D341Med (cell line): ENCODE data around the gene PLXNB3.

Source experiments
- DNase-seq: peaks from one replicate; pipeline ENCODE4 v3.0.0; 2012; ENCODE audit warnings: low spot score

Gene PLXNB3

GRCh38 chrX:153755136-153755535 lies 8.9 kb upstream of the PLXNB3 start:
- DNase-seq, result no peak

- DNase-seq, result no peak
These were observed 2.2 kb upstream of the PLXNB3 start for GRCh38 chrX:153761863-153762262.

- peak; percentile 6 for DNase-seq
These were observed 1.3 kb upstream of the PLXNB3 start for GRCh38 chrX:153762626-153763173.

GRCh38 chrX:153763298-153763932 lies 634 bp upstream of the PLXNB3 start:
- DNase-seq, result peak; percentile 15

- DNase-seq, result no peak
These were observed 713 bp downstream of the PLXNB3 start for GRCh38 chrX:153764786-153765137.

- peak; percentile 12 for DNase-seq
These were observed 1.4 kb downstream of the PLXNB3 start for GRCh38 chrX:153765138-153766079.

GRCh38 chrX:153766098-153766817 lies 2.2 kb downstream of the PLXNB3 start:
- DNase-seq, result peak; percentile 30

- DNase-seq, result peak; percentile 19
These were observed 3.0 kb downstream of the PLXNB3 start for GRCh38 chrX:153766871-153767673.

- peak; percentile 15 for DNase-seq
These were observed 3.6 kb downstream of the PLXNB3 start for GRCh38 chrX:153767674-153768055.

GRCh38 chrX:153768311-153769157 lies 4.5 kb downstream of the PLXNB3 start:
- DNase-seq, result peak; percentile 20

- peak; percentile 21 for DNase-seq
These were observed 5.3 kb downstream of the PLXNB3 start for GRCh38 chrX:153769158-153769864.

GRCh38 chrX:153769865-153770600 lies 6.0 kb downstream of the PLXNB3 start:
- DNase-seq, result peak; percentile 20

GRCh38 chrX:153770601-153771414 lies 6.8 kb downstream of the PLXNB3 start:
- DNase-seq, result peak; percentile 6

GRCh38 chrX:153771415-153772315 lies 7.6 kb downstream of the PLXNB3 start:
- peak; percentile 24 for DNase-seq

- peak; percentile 13 for DNase-seq
These were observed 8.5 kb downstream of the PLXNB3 start for GRCh38 chrX:153772316-153773217.

GRCh38 chrX:153773218-153773611 lies 9.2 kb downstream of the PLXNB3 start:
- peak; percentile 18 for DNase-seq
